Stimulated activated CD4-positive, alpha-beta T cell treated with anti-CD3 and anti-CD28 coated beads, Interleukin-12 subunit alpha, Interleukin-12 subunit beta, amount 100 ng/mL, for 24 hours (primary cell): ENCODE results near the gene SAMD11.

ENCODE experiments used
- DNase-seq, 2 experiments: peaks; one replicate each; pipeline ENCODE4 v3.0.0-alpha.2; 2020; ENCODE audit warnings: low read depth in 2 of 2

SAMD11 gene

DNA sequence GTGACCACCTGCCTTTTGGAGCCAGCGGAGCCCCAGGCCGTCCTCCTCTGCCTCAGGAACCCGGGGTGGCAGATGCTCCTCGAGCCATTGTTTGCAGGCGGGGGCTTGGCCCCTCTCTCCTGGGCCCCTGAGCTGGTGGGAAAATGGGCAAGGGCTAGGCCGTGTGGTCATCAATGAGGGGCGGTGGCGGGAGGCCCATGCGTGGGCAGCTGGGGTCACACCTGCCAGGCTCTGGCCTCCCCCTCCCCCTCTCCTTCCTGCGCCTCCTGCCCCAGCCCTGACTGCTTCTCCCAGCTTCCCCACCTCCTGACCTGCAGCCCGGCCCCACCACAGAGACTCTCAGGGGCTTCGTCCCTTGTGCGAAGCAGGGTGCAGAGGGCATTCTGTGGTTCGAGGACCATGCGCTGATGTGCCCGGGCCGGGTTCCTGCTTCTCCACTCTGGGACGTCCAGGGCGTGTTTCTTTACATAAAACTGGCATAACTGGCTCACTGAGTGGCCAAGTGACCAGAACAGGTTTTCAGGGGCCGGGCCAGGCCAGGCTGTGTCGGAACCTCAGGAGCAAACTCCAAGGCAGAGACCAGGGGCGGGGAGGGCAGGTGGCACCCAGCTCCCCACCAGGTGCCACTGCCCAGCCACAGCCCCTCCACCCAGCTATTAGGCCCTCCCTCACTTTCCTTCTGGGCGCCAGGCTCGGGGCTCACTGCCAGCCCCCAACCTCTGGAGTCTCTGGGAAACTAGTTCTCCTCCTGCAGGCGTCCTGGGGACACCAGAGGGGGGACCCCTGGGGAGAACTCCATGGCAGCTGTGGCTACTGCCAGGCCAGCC, 9.3 kb downstream of the SAMD11 start:
- DNase-seq: no peak

DNA sequence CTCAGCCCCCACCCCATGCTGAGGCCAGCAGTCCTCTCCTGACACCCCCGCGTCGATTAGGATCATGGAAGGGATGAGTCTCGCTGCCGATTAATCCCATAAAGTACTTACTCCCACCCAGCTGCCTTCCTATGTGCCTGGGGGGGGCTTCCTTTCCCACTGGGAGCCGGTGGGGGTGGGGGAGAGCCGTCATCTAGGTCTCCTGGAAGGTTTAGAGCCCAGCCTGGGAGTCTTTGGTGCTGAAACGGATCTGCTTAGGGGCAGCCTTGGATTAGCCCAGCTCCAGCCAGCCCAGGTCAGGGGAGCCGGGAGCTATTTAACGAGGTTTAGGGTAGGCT, 9.8 kb downstream of the SAMD11 start:
- no peak for DNase-seq

DNA sequence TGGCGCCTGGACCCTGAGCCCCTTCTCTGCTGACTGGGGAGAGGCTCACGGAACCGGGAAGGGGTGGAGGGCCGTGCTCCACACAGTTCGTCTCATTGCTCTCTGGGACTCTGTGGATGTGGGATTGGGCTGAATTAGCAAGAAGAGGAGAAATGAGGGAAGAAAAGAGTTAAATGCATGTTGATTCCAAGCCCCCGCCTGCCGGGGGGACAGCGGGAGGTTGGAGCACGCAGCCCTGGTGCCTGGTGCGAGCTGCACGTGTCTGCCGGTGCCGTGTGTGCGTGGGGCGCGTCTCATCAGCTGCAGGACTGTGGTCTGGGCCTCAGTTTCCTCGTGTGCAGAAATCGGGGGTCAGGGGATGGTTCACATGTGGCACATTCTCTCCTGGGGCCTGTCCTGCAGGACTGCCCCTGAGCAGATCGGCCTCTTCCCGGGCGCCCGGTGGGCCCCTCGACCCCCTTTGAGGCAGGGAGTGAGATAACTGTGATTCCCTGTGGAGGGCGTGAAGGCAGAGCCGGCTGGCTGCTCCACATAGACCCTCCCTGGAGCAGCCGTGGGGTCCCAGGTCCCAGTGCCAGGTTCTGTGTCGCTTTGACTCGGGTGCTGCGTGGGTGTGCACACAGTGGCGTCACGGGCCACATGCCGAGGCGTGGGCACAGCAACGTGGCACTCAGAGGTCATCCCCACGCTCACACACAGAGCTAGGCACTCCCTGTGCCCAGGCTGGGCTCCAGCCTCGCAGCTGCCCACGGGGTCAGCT, 11.4 kb downstream of the SAMD11 start:
- DNase-seq: no peak

DNA sequence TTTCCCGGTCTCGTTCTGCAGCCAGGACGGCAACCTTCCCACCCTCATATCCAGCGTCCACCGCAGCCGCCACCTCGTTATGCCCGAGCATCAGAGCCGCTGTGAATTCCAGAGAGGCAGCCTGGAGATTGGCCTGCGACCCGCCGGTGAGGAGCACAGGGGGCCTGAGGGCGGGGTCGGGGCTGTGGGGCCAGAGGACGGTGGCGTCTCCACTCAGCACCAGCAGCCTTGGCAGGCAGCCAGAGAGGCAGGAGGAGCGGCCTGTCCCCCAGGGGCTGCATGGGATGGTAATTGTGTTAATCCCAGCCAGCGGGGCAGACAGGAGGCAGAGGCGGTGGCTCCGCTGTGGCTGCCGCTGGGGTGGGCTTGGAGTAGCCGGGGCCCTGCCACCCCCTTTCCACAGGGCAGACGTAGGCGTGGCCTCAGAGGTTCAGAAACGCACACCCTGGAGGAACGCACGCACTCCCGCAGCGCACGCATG, 12.1 kb downstream of the SAMD11 start:
- DNase-seq: no peak

DNA sequence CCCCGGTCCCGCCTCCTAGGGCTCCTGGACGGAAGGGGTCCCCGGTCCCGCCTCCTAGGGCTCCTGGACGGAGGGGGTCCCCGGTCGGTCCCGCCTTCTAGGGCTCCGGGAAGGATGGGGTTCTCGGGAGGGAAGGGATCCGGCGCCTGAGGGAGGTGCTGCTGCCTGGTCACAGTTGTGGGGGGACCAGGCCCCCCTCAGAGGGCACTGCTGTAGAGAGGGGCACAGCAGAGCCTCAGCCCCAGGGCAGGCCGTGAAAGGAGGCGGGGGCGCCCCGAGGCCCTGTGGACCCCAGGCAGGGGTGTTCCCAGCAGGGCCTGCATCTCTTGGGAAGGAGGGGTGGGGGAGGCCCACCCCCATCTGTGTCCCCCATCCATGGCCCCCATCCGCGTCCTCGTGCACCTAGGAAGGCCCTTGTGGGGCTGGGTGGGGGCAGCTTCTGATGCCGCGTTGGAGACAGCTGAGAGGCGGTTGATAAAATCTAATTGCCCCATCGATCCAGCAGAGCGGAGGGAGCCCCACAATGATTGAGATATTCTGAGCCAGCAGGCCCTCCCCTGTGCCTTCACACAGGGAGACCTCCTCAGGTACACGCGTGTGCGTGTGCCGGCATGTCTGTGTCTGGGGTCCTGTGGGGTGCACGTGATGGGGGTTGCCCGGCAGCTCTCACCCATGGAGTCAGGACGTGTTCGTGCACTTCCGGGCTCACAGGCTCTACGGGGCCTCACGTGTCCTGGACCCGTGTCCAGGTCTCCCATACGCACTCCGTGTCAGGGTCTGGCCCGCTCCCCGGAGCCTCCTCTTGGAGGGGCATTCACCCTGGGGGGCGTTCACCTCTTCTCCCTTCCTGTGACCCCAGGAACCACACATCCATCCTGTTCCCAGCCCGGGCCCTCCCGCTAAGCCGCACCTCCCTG, 12.9 kb downstream of the SAMD11 start:
- DNase-seq: no peak

DNA sequence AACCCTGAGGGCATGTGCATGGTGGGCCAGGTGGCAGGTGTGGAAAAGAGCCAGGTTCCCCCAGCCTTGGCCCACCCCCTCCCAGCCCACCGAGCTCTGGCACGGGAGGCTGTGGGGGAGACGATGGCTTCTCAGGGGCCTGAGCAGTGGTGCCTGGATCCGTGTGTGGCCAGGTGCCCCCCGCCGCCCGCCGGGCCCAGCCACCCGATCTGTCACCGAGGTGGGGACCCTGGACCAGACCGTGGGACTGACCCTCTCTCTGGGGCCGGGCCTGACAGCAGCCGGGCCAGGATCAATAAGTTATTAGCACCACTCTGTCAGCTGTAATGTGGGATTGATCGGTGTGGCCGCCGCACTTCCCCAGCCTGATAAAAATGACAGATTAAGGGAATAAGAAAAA, 13.8 kb downstream of the SAMD11 start:
- no peak for DNase-seq

DNA sequence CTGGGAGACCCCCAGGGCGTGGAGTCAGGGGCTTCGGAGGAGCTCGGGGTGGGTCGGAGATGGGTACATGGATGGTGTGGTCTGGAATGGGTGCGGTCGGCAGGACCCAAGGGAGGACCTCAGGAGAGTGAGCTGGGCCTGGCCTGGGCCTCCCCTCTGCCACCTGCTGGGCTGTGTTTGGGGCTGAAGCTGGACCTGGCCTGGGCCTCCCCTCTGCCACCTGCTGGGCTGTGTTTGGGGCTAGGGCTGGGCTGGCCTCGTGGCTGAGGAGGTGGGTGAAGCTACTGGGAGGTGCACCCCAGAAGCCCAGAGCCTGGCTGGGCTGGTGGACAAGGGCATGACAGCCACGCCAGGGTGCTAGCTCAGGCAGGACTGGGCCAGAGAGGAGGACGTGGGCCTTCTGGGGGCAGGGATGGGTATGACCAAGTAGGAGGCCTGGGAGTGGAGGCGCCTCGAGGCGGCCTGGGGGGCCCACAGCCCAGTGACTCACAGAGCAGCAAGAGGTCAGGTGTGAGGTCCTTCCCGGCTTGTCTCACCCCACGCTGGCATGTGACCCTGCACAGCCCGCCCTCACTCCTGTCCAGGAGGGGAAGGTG, 14.5 kb downstream of the SAMD11 start:
- no peak for DNase-seq

DNA sequence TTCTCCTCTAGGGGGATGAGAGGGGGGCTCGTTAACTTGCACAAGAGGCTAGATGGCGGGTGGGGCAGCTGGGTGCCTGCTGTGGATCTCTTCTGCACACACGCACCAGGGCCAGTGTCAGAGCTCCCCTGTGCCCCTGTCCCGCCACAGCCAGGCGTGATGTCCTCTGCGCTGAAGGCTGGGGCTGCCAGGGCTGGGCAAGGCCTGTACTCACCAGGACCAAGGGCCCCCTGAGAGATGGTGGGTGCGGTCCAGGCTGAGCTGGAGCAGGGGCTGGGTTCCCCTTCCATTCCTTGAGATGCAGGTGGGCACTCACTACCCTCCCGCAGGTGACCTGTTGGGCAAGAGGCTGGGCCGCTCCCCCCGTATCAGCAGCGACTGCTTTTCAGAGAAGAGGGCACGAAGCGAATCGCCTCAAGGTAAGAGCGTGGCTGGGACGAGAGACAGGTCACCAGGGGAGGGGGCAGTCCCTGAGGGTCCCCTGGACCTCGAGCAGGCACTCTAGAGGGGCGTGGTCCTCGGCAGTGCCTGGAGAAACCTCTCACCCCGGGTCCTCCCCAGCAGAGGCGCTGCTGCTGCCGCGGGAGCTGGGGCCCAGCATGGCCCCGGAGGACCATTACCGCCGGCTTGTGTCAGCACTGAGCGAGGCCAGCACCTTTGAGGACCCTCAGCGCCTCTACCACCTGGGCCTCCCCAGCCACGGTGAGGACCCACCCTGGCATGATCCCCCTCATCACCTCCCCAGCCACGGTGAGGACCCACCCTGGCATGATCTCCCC, 15.2 kb downstream of the SAMD11 start:
- DNase-seq: no peak

DNA sequence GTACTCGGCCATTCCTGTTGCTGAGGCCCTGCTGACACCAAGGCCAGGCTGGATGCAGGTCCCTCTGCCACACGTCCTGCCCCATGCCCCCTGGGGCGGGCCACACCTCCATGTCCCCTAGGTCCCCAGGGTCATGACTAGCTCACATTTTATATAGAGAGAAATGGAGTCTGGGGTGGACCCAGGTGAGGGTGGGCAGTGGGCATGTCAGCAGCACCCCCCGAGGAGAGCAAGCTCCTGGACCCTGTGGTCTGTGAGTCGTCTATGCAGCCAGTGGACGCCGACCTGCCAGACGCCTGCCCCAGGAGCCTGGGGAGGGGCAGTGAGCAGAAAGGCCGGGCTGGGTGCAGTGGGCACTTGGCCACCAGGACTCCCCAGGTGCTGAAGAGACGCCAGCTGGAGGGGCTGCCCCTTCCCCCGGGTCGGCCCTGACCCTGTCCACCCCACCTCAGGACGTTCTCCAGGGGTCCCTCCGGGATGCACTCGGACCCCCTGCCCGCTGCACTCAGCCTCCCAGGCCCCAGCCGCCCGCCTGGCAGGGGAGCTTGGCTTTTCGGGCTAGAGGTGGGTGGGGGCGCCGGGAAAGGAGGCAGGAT, 15.9 kb downstream of the SAMD11 start:
- no peak for DNase-seq

DNA sequence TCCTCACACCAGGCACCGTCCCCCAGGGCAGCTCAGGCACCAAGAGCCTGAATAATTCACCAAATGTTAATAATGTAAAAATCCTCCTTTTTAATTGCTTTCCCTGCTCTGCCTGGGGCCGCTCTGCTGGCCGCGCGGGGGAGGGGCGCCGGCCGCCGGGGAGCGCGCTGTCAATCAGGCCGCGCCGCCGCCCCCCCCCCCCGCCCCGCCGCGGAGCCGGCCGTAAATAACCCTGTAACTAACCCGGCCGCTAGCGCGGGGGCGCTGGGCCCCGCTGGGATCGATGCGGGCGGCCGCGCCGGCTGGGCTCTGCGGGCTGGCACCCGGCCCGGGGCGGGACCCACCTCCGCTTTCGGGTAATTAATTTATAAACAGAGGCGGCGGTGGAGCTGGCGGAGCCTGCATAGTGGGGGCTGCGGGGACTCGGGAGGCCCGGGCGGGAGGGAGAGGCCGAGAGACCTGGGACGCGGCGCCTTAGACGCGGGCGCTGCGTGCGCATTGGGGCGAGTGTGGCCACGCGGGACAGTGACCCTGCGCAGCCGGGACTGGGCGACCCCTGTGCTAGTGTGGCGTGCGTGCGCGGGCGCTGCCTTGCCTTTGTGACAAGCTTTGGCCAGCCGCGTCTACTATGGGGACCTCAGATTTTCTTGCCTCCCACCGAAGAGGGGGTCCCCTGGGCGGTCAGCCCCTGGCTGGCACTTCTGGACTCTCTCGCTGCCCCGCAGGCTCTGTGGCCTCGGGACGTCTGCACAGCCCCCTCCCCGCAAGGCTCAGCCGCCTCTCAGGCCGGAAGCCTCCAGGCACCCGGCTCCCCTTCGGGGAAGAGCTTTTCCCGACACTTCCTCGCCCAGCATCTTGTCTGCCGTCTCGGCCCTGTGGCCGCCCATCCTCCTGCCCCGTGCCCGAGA, 16.6 kb downstream of the SAMD11 start:
- no peak for DNase-seq

DNA sequence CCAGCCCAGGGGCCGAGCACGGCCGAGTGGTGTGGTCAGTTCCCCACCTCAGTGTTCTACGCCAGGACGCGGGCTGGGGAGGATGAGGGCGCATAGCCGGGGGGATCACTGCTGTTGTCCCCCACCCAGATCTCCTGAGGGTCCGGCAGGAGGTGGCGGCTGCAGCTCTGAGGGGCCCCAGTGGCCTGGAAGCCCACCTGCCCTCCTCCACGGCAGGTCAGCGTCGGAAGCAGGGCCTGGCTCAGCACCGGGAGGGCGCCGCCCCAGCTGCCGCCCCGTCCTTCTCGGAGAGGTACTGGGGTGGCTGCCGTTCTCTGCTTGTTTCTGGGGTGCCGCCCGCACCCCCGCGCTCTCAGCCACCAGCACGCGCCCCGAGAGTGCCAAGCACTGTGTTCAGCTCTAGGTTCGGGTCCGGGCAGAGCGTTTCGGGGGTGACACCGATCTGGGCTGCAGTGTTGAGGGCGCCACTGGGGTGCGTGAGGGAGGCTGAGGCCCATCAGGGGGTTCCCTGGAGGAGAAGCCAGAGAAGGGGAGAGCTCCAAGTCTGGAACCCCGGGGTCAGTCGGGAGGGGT, 17.4 kb downstream of the SAMD11 start:
- no peak for DNase-seq

DNA sequence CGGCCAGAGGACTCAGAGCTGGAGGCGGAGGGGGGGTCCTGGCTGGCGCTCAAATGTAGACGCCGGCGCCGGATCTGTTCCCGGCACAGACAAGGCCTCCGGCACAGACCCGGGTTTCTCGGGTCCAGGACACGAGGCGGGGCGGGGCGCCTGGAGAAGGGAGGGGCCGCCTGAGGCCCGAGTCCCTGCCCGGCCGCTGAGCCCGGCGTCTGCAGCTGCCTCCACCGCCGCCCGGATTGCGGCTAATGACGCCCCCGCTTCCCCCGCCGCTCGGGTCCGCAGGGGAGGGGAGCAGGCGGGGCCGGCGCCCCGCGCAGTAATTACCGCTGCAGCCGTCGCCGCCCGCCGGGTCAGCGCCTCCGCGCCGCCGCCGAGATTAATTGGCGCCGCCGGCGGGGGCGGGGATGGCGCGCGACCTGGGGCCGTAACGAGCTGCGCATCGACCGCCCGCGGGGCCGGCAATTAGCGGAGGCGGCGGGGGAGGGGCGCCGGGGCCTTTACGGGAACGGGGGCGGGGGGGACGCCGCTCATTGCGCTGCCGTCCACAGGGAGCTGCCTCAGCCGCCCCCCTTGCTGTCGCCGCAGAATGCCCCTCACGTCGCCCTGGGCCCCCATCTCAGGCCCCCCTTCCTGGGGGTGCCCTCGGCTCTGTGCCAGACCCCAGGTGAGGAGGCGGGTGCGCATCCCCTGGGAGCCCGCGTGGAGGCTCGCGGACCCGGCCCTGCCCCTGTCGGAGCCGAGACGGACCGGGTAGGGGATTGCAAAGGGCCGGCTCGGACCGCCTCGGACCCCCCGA, 18.1 kb downstream of the SAMD11 start:
- DNase-seq: no peak

DNA sequence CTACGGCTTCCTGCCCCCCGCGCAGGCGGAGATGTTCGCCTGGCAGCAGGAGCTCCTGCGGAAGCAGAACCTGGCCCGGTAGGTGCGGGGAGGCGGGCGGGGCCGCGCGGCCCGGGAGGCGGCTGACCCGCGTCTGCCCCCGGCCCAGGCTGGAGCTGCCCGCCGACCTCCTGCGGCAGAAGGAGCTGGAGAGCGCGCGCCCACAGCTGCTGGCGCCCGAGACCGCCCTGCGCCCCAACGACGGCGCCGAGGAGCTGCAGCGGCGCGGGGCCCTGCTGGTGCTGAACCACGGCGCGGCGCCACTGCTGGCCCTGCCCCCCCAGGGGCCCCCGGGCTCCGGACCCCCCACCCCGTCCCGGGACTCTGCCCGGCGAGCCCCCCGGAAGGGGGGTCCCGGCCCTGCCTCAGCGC, 18.7 kb downstream of the SAMD11 start:
- DNase-seq: no peak

DNA sequence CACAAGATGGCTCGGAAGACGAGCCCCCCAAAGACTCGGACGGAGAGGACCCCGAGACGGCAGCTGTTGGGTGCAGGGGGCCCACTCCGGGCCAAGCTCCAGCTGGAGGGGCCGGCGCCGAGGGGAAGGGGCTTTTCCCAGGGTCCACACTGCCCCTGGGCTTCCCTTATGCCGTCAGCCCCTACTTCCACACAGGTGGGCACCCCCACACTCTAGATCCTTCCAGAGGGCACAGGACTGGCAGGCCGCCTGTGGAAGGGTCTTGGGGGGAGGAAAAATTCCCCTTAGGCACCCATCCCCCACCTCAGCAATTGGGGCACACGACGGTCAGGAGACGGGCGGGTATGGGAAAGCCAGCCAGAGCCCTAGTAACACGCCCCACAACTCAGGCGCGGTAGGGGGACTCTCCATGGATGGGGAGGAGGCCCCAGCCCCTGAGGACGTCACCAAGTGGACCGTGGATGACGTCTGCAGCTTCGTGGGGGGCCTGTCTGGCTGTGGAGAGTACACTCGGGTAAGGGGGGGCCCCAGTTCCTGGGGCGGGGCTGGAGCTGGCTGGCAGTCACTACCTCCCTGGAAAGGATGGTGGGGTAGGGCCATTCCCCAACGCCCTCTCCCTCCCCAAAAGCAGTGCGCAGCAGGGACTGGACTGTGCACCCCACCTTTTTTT, 19.3 kb downstream of the SAMD11 start:
- no peak for DNase-seq

DNA sequence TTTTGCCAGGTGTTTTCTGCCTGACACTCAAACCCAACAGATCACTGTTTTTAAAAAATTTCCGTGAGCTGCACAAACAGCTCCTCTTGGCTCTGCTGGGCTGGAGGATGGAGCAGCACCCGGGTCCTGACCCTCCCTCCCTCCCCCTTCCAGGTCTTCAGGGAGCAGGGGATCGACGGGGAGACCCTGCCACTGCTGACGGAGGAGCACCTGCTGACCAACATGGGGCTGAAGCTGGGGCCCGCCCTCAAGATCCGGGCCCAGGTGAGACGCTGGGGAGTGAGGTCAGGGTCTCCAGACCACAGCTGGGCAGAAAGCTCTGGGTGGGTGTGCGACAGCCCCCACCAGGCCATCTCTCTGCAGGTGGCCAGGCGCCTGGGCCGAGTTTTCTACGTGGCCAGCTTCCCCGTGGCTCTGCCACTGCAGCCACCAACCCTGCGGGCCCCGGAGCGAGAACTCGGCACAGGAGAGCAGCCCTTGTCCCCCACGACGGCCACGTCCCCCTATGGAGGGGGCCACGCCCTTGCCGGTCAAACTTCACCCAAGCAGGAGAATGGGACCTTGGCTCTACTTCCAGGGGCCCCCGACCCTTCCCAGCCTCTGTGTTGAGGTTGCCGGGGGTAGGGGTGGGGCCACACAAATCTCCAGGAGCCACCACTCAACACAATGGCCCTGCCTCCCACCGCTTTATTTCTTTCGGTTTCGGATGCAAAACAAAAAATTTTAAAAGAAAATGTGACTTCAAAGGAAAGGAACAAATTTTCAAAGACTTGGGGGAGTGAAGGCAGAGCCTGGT, 20.0 kb downstream of the SAMD11 start:
- no peak for DNase-seq

DNA sequence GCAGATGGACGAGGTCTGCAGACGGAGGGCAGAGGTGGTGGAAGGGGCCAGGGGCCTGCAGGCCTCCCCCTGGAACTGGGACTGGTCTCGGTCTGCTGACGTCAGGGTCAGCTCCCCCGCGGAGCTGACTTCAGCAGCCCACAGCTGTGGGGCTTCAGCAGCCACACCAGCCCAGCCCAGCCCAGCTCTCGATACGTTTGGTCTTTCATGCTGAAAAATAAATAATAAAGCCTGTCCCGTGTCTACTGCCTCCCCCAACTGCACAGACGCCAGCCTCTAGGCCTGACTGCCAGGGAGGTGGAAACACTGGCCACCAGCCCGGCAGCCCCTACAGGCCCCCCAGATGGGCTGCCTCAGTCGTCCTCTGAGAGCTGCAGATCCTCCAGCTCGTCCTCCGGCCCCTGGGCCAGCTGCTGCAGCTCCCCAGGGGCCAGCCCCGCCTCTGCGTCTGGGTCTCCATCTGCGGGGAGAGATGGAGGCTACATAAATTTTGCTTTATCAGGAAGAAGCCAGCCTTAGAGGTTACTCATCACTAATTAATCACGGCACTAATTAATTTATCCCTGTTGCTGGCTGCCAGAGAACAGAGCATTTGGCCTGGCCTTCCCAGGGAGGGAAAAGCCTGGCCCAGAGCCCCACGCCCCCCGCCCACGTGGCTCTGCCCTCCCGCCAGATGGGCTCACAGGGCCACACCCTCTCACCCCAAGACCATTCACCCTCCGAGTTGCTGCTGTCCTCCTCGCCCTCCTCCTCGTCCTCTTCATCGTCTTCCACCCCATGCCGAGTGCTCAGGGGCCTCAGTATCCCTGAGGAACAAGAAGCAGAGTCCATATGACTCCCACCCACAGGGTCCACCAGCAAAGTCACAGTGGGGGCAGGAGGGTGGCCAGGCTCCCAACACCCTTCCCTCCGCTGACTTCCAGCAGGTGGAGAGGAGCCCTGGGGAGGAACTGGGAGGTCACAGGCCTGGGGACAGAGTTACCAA, 20.9 kb downstream of the SAMD11 start:
- DNase-seq: no peak
